HG03342 (cell line): ENCODE measurements around the gene APOL5.
"Not testable (repeated sequence)": the region's sequence is repeated elsewhere in the genome, so short reads cannot be mapped to it uniquely, and the experiment has no call there.

Experiments used
- ATAC-seq: cut with Tn5 transposase; IDR thresholded peaks from one replicate; pipeline ENCODE4 v1.9.1; 2021; ENCODE audit warnings: mild to moderate bottlenecking, moderate library complexity; ENCODE audit not compliant: unreplicated experiment

Gene APOL5

GRCh38 chr22:35717572-35717971 is at the start of gene APOL5:
Gene APOL5, plus strand, starts transcription at chr22:35717872. Its CDS starts 0 bp downstream, at chr22:35717872.
- ATAC-seq: no peak

DNA sequence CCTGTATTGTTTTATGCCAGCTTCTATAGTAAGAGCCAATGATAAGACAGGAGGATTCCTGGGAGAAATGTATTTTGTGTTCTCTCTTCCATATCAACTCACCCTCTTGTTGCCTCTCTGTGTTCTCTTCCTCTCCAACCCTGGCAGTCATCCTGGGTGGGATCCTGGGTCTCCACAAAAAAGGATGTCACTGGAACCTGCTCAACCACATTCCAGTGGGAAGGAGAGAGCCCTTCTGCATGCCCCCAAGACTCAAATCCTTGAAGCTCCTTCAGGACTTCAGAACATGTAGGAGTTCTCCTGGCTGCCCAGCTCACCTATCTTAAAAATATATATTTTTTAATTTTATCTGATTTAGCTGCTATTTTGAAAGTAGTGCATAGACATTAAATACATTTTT is 43.3 kb upstream of the APOL5 start:
- ATAC-seq: no peak

GRCh38 chr22:35676065-35676464 is 41.6 kb upstream of the APOL5 start:
- ATAC-seq: not testable (repeated sequence)

- ATAC-seq: no peak
These were observed 40.0 kb upstream of the APOL5 start for GRCh38 chr22:35677460-35678187.

GRCh38 chr22:35678836-35679235 is 38.8 kb upstream of the APOL5 start:
- ATAC-seq: no peak

GRCh38 chr22:35679492-35679891 is 38.2 kb upstream of the APOL5 start:
- not testable (repeated sequence) for ATAC-seq

DNA sequence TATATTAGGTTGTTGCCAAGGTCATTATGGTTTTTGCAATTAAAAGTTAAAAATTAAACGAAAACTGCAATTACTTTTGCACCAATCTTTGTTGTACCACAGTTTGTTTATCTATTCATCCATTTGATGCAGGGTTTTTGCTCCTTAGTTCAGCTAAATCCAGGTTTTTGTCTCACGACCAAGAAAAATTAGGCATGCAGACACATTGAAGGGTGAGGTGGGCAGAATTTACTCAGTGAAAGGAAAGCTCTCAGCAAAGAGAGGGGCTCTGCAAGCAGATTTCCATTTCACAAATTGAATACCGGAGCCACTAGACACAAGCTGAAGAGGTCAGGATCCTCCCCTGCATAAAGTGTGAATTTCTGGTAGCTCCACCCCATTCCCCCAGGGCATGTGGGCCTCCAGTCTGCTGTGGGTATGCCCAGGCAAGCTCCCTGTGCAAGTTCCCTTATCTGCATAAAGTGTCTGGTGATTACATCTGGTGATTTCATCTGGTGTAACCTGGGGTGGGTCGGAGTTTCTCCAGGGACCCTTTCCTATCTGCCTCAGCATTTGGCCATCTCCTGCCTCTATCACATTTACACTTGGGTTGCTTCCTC is 36.1 kb upstream of the APOL5 start:
- no peak for ATAC-seq

GRCh38 chr22:35683560-35683959 is 34.1 kb upstream of the APOL5 start:
- no peak for ATAC-seq

DNA sequence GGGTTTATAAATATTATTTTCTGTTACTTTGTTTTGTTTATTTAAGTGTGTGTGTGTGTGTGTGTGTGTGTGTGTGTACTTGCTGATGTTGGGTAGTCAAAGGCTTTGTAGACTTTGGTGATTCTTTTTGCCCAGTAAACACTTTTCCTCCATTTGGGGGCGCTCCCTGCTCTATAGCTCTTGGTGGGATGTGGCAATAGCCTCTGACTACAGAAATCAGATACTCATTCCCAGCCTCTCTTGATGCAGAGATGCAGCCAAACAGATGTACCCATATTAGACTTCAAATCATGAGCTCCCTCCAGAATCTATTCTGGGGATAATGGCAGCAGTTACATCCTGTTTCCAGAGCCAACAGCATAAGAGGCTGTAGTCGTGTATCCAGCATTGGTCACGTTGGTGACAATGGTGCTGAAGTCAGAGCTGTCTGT is 33.4 kb upstream of the APOL5 start:
- ATAC-seq: no peak

DNA sequence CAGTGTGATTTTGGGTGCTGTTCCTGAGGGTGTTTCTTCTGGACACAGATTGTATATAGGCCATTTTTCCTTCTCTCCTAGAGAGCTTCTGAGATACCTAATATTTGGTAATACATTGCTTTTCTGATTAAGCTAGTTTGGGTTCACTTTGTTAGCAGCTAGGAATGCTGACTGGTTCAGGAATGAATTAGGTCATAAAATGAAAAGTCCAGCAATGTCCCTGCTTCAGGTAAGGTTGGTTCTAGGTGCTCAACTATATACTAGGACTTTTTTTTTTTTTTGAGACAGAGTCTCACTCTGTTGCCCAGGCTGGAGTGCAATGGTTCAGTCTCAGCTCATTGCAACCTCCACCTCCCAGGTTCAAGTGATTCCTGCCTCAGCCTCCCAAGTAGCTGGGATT is 32.9 kb upstream of the APOL5 start:
- ATAC-seq: no peak

DNA sequence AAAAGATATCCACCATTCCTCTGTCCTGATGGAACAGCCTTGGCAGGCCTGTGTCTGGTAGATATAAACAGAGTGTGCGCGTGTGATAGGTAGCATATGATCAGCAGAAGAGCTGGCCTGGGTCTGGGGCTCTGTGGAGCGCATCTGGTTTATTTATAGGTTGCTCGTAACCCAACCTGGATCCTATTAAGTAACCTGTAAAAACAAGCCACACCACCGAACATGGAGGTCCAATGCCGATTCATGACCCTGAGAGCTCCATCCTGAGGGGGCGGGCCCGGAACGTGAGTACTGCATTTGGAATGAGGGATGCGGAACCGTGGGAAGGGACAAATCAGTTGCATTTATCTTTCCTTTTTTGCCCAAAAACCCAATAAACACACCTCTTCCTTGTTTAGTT is 31.9 kb upstream of the APOL5 start:
- no peak for ATAC-seq

DNA sequence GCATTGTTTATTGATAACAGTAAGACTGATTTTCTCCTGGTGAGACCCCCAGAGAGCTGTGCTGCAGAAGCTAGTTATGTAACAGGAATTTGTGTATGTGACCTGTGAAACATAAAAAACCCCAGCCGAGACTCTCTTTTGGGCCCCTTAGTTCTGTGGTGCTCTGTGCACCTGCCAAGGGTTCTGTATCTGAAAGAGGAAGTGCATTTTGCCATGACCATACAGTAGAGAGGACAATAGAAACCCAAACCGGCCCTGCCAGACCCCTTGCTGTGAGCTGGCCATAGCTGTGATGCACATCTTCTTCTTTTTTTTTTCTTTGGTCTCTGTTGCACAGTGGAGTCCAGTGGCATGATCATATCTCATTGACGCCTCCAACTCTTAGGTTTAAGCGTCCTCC is 31.4 kb upstream of the APOL5 start:
- ATAC-seq: no peak

GRCh38 chr22:35687461-35687860 is 30.2 kb upstream of the APOL5 start:
- ATAC-seq: no peak

GRCh38 chr22:35688913-35689675 is 28.6 kb upstream of the APOL5 start:
- no peak for ATAC-seq

- no peak for ATAC-seq
These were observed 27.7 kb upstream of the APOL5 start for GRCh38 chr22:35690001-35690400.

DNA sequence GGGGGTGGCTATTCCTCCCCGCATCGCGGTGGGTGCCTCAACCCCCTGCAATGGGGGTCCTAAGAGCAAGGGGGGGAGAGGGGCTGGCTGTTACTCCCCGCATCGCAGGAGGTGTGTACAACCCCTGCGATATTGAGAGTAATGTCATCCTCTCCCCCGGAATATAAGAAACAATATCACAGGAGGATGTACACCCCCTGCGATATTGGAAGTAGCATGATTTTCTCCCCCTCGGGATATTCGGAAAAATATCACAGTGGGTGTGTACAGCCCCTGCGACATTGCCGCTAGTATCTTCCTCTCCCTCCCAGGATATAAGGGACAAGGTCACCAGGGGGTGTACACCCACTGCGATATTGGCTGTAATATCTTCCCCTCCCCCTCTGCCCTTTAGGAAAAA is 22.5 kb upstream of the APOL5 start:
- no peak for ATAC-seq

GRCh38 chr22:35697142-35697541 is 20.5 kb upstream of the APOL5 start:
- no peak for ATAC-seq

- ATAC-seq: not testable (repeated sequence)
These were observed 17.8 kb upstream of the APOL5 start for GRCh38 chr22:35699852-35700251.

DNA sequence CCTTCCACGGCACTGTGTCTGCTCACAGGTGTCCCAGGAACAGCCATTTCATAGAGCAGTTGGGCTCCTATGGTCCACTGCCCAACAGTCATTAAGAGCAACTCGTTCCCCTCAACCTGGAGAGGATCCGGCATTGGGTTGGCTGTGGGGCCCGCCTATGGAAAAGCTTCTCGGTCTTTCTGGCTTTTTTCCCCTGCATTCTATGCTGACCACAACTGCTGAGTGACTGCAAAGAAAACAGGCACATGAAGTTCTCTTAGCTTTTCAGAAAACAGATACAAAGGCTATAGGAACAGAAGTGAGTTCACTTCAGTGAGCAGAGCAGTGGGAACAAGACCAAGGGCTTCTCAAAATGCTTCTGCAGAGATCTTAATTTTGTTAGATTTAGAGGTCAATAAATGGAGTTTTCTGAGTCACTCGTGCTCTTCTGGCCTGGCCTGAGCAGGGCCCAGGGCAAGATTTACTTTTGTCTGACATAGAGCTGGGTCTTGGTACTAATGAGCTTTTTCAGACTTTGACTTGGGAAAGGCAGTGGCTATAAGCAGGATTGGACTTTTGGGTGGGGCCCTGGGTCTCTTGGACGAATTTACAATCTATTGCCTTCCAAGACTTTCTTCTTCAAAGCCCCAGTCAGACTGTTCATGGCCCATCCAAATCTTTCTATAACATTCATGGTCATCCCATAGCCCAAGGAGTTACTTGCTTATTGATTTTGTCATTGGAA is 13.6 kb upstream of the APOL5 start:
- ATAC-seq: no peak

DNA sequence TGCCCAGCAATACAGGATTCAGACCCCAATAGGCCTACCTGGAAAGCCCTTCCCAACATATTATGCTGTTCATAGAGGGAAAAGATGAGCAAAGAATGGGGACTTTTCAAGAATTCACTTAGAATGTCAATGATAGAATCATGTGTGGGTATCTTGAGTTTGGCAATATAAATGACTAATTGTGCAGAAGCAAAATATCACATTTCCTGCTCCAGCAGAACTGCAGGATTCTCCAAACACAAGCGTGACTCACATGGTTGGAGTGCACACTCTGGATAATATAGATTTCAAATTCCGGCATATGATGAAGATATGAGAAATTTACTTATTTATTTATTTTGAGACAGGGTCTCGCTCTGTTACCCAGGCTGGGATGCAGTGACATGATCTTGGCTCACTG is 12.5 kb upstream of the APOL5 start:
- ATAC-seq: no peak

DNA sequence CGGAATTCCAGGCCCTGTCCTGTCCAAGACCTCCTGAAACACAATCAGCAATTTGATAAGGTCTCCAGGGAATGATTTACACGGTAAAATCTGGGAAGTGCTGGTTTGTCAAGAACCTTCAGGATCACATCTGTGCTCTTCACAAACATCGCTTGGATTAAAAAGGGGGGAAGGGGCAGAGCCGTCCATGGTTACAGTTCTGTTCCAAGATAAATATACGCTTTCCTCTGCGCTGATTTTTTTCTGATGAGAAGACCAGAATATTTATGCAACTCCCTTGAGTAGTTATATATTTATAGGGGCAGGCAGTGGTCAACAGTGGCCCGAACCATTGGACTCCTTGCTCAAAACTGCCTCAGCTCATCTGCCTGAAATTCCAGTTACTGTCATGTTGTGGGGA is 9.2 kb upstream of the APOL5 start:
- no peak for ATAC-seq
